ENCODE results near the gene ANKRD33. TPM values are rescaled to one million over a fixed set of nuclear protein-coding genes. Genes with fewer than 3 reads are reported as not detected.
A peak's percentile ranks its signal among the peaks of the same experiment; 100 is the strongest.

Gene ANKRD33
- polyA plus RNA-seq, 1 of the 3 experiments (the other 2 are of a cell fraction), result not detected

GRCh38 chr12:51863363-51863932, 24.5 kb upstream of the ANKRD33 start:
- Histone ChIP-seq H3K9me2 (no peaks in the 10 kb centered on the region), H3K79me2 (ENCODE audit: insufficient read depth) (no peaks in the 10 kb centered on the region), H2AFZ (ENCODE audit: low read depth) (no peak overlapping the region), H4K20me1 (ENCODE audit: insufficient read depth) (no peaks in the 10 kb centered on the region), H3K36me3 (replicated peaks in 1 of 2; ENCODE audit: control insufficient read depth in 1 of 2, insufficient read depth in 2 of 2, low read length in 1 of 2) (no peaks in the 10 kb centered on the region), H3K4me1 (ENCODE audit: control insufficient read depth in 1 of 2, insufficient read depth in 2 of 2, low read depth in 1 of 2, low read length in 1 of 2) (peaks cover 0 to 29% of the 10 kb centered on the region in 2 experiments; a peak in 1 of 4 replicates), H3K27ac (ENCODE audit: low read depth in 2 of 2, low read length in 1 of 2) (no peak overlapping the region), H3K27me3 (ENCODE audit: insufficient read depth) (no peaks in the 10 kb centered on the region), H3K9ac (no peak overlapping the region), H3K4me3 (ENCODE audit: low read depth in 2 of 2, low read length in 1 of 2) (no peak overlapping the region), H3F3A (replicated peaks; ENCODE audit: insufficient read depth) (no peaks in the 10 kb centered on the region), H3K9me3 (no peaks in the 10 kb centered on the region), H3K4me2 (no peak overlapping the region)
- ChIA-PET POLR2A (no interaction called here), CTCF (interaction anchor here (0.7 to 18.2 kb wide), 8 partner anchors 9 to 442 kb away, joined by 3 to 194 read pairs (median 4); a partner anchor contains a TSS)
- WGBS (ENCODE audit: low lambda C conversion rate), result 86% methylated on average over 9 of the region's 17 CpGs
- TF ChIP-seq RAD21 (IDR thresholded peaks at IDR 0.05; ENCODE audit: low read length) (no peak), MAX (IDR thresholded peaks at IDR 0.05; ENCODE audit: low read depth) (no peak), FOSL2 (IDR thresholded peaks at IDR 0.05; ENCODE audit: borderline replicate concordance, low read depth) (no peak), JUND (IDR thresholded peaks at IDR 0.05) (no peak), CHD2 (IDR thresholded peaks at IDR 0.05; ENCODE audit: low read length, partially characterized antibody) (no peak), PBX3 (IDR thresholded peaks at IDR 0.05) (no peak), NRF1 (IDR thresholded peaks at IDR 0.05; ENCODE audit: low read depth, low read length) (no peak), FOXJ3 (CRISPR knock-in tag; IDR thresholded peaks at IDR 0.05) (no peak), NFIC (IDR thresholded peaks at IDR 0.05; ENCODE audit: borderline replicate concordance) (no peak), TAF1 (IDR thresholded peaks at IDR 0.05; ENCODE audit: borderline replicate concordance, low read depth, low read length) (no peak), POLR2AphosphoS5 (IDR thresholded peaks at IDR 0.05; ENCODE audit: low read depth, low read length) (no peak)
- no peak for DNase-seq

- DNase-seq, result peak; percentile 77
- no peak overlapping the region for H3K27ac ChIP-seq (ENCODE audit: low read depth in 2 of 2, low read length in 1 of 2)
- H3K4me3 ChIP-seq (ENCODE audit: low read depth in 2 of 2, low read length in 1 of 2), result no peak overlapping the region
- ChIA-PET CTCF (interaction anchor here (0.8 to 18.2 kb wide), 10 partner anchors 10 to 443 kb away, joined by 3 to 194 read pairs (median 3); a partner anchor contains a TSS), POLR2A (interaction anchor here (1.0 kb wide), 1 partner anchor 19 kb away, joined by 3 read pairs; no protein-coding TSS in a partner anchor)
- H3K9ac ChIP-seq, result no peak overlapping the region
- H3K4me2 ChIP-seq, result no peak overlapping the region
- 69% methylated on average over 21 of the region's 53 CpGs for WGBS (ENCODE audit: low lambda C conversion rate)
- no peaks in the 10 kb centered on the region for H3K9me3 ChIP-seq
- H3K4me1 ChIP-seq (ENCODE audit: control insufficient read depth in 1 of 2, insufficient read depth in 2 of 2, low read depth in 1 of 2, low read length in 1 of 2), result peaks cover 0 to 37% of the 10 kb centered on the region in 2 experiments; a peak in 1 of 4 replicates
- no peaks in the 10 kb centered on the region; the same call in 1 of the 2 replicates for H3K27me3 ChIP-seq (ENCODE audit: insufficient read depth)
- no peaks in the 10 kb centered on the region for H3K9me2 ChIP-seq
- H4K20me1 ChIP-seq (ENCODE audit: insufficient read depth), result no peaks in the 10 kb centered on the region
- no peaks in the 10 kb centered on the region for H3K36me3 ChIP-seq (replicated peaks in 1 of 2; ENCODE audit: control insufficient read depth in 1 of 2, insufficient read depth in 2 of 2, low read length in 1 of 2)
- H3K79me2 ChIP-seq (ENCODE audit: insufficient read depth), result no peaks in the 10 kb centered on the region
- H2AFZ ChIP-seq (ENCODE audit: low read depth), result no peak overlapping the region
- H3F3A ChIP-seq (replicated peaks; ENCODE audit: insufficient read depth), result no peaks in the 10 kb centered on the region
- TF ChIP-seq RFX5 (IDR thresholded peaks at IDR 0.05; ENCODE audit: low read length) (no peak), MEF2A (IDR thresholded peaks at IDR 0.05; ENCODE audit: borderline replicate concordance, low read depth) (no peak), FOSL2 (IDR thresholded peaks at IDR 0.05; ENCODE audit: borderline replicate concordance, low read depth) (no peak), CTCF (IDR thresholded peaks at IDR 0.05) (no peak), ELF1 (IDR thresholded peaks at IDR 0.05) (no peak), RAD21 (IDR thresholded peaks at IDR 0.05; ENCODE audit: low read length) (no peak), NRF1 (IDR thresholded peaks at IDR 0.05; ENCODE audit: low read depth, low read length) (no peak), MAX (IDR thresholded peaks at IDR 0.05; ENCODE audit: low read depth) (no peak), RCOR1 (IDR thresholded peaks at IDR 0.05; ENCODE audit: low read length) (no peak), PBX3 (IDR thresholded peaks at IDR 0.05) (no peak), GABPA (IDR thresholded peaks at IDR 0.05; ENCODE audit: low read depth) (no peak), FOXM1 (IDR thresholded peaks at IDR 0.05; ENCODE audit: low read depth) (no peak), SMC3 (IDR thresholded peaks at IDR 0.05; ENCODE audit: low read depth, low read length) (no peak), JUND (IDR thresholded peaks at IDR 0.05) (no peak), USF2 (IDR thresholded peaks at IDR 0.05; ENCODE audit: borderline replicate concordance, low read depth, low read length) (no peak)
Observed at GRCh38 chr12:51863933-51864832, 23.7 kb upstream of the ANKRD33 start.

Measured in SK-N-SH (cell line).